ENCODE data around the gene GGT6.

Gene GGT6

DNA sequence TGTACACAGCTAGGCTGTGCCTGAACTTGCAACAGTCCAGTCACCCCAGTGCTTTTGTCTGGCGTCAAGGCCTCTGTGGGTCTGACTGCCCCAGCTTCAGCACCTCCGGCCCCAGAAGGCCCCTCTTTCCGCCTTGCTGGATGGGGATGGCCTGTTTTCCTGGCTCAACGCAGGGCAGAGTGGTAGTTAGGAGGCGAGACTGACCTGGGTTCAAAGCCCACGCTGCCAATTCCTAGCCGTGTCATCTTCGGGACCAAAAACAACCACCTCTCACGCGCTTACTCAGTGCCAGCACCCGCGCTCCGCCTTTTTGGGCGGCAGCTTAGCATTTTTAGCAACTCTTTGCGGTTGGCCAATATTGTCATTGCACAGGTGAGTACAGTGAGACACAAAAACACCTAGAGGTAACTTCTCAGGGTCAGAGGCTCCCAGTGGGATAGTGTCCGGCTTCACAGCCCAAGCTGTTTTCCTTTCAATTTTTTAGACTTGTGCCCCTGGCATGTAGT, 9.8 kb downstream of the GGT6 start:
- no peak overlapping the region for H3K4me3 ChIP-seq (ENCODE audit: low read depth, low read length)
- TF ChIP-seq, protein P1, sequence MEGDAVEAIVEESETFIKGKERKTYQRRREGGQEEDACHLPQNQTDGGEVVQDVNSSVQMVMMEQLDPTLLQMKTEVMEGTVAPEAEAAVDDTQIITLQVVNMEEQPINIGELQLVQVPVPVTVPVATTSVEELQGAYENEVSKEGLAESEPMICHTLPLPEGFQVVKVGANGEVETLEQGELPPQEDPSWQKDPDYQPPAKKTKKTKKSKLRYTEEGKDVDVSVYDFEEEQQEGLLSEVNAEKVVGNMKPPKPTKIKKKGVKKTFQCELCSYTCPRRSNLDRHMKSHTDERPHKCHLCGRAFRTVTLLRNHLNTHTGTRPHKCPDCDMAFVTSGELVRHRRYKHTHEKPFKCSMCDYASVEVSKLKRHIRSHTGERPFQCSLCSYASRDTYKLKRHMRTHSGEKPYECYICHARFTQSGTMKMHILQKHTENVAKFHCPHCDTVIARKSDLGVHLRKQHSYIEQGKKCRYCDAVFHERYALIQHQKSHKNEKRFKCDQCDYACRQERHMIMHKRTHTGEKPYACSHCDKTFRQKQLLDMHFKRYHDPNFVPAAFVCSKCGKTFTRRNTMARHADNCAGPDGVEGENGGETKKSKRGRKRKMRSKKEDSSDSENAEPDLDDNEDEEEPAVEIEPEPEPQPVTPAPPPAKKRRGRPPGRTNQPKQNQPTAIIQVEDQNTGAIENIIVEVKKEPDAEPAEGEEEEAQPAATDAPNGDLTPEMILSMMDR (IDR thresholded peaks at IDR 0.05; ENCODE audit: low read depth, low read length): no peak

DNA sequence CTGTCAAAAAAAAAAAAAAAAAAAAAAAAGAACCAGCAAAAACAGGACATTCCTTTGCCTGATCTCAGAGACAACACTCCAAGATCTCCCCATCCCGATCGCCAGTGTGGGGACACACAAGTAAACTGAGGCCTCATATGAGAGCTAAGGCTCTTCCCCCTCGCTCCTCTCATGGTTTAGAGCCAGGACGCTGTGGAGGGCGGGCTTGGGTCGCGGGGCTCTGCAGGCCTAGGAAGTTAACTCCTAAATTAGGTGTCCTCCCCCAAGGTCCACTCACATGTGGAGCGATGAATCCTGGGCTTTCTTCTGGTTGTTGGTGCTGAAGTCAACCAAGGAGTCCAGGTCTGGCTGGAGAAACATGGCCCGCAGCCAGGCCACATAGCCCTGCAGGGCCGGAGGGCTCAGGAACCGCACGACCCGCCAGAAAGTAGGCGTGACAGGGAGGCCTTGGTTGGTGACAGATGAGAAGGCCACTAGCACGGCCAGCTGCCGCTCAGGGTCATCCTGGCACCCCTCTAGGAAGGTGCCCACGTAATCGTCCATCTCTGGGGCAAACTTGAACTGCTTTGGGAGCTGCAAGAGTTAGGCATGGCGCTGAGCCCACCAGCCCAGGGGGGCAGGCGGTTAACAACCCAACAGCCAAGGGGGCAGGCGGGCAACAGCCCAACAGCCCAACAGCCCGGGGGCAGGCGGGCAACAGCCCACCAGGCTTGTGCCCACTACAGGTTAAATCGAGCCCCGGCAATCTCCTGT, 10.4 kb downstream of the GGT6 start:
- H3K4me3 ChIP-seq (ENCODE audit: low read depth, low read length): no peak overlapping the region
- TF ChIP-seq, protein P1 (IDR thresholded peaks at IDR 0.05; ENCODE audit: low read depth, low read length): no peak

DNA sequence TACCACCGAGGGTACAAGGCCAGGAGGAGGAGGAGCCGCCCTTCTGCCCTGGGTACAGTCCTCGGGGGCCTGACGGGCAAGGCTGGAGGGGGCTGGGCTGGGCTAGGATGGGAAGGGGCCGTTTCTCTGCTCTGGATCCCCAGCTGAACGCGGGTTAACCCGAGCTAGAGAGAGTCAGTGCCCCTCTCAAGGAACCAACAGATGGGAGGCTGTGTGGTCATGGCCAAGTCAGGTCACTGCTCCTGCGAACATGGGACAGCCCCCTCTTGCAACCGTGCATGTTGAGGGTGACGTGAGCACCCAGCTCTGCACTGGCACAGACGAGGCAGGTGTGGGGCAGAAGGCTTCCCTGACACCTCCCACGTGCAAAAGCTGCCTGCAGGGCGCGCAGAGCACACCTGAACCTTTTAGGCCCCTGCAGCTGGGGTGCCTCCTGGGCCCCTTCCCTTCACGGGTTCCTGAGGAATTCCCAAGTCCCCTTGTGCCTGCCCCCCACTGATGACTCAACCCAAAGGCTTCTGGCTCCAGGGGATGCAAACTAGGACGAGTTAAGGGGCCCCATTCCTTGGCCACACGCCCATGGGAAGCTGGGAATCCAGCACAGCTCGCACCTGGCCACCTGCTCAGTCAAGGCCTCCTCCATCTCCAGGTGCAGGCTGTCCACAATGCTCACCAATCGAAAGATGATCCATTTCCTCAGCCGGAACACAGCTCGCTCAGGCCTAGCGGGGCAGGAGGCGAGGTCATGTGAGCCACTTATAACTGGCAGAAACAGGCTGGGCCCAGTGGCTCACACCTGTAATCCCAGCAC, 11.5 kb downstream of the GGT6 start:
- H3K4me3 ChIP-seq (ENCODE audit: low read depth, low read length): no peak overlapping the region
- TF ChIP-seq, protein P1 (IDR thresholded peaks at IDR 0.05; ENCODE audit: low read depth, low read length): no peak

DNA sequence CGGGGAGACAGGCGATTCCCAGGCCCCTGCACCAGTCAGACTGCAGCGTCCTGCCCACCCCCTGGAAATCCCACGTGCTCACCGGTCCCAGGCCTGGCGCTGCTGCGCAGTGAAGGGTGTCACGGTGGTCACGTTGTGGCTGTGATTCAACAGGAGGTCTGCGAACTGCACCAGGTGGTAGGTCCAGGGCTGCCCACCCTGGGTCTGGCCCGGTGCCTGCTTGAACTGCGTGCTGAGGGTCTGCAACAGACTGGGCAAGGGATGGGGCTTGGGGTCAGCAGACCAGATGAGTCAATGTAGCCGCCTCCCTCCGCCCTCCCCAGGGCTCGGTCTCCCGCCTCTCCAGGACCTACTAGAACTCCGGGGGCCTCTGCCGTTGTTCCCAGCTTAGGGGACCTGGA, 12.3 kb downstream of the GGT6 start:
- TF ChIP-seq, protein P1 (IDR thresholded peaks at IDR 0.05; ENCODE audit: low read depth, low read length): no peak

DNA sequence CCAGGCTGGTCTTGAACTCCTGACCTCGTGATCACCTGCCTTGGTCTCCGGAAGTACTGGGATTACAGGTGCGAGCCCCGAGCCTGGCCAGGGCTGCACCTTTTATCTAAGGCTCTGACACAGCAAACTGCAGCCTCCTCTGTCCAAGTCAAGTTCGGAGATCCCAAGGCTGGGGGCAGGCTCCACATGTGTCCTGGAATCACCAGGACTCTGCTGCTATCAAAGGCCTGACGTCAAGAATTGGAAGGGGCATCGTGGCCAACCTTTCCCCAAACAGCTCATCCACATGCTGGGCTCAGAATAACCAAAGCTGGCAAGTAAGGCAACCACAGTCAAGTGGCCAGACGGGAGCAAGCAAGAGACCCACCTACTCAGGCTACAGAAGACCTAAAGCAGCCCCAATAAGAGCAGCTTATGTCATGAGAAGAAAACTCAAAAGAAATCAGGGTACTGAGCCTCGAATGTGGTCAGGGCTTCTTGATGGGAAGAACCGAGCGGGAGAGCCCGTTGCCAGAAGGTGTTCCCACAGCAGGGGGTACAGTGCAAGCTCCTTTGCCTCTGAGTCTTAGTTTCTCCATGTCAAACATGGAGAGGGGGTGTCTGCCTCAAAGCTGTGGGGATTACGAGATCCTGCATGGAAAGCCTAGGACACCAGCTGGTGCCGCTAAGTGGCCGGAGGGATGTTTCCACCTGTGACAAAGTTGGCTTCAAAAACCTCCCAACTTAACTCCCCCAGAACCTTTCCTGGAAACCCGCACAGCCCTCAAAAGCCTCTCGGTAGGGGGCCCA, 13.1 kb downstream of the GGT6 start:
- TF ChIP-seq, protein P1 (IDR thresholded peaks at IDR 0.05; ENCODE audit: low read depth, low read length): no peak
- no peak overlapping the region for H3K4me3 ChIP-seq (ENCODE audit: low read depth, low read length)

More for the DNA sequence above, 12.3 kb downstream of the GGT6 start:
- no peak overlapping the region for H3K4me3 ChIP-seq (ENCODE audit: low read depth, low read length)

DNA sequence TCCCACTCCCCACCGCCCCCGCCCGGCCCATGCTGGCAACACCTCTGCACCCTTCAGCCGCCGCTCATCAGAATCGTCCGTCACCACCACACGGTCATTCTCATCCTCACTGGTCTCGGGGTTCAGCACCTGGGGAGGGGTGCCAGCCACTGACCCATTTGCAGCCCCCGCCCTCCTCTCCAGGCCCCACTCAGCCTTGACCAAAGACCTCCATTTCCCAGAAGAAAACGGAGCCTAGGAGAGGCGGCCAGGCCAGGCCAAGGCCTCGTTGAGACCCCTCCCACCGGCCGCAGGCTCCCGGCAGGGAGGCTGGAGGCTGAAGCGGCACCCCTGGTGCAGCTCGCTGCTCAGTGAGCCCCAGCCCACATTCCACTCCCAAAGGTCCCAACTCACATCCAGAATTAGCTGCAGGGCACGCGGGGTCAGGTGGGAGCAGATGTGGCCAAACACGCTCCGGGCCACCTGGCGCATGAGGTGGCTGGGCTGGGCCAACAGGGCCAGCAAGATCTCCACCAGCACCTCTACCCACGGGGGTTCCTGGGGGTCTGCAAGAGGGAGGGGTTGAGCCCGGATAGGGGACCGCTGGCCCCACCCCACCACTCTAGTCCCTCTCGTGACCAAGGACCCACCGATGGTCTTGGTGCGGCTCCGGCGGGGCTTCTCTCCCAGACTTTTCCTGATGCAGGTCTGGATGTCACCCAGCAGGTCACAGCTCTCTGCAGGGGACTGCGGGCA, 15.0 kb downstream of the GGT6 start:
- TF ChIP-seq, protein P1 (IDR thresholded peaks at IDR 0.05; ENCODE audit: low read depth, low read length): no peak
- no peak overlapping the region for H3K4me3 ChIP-seq (ENCODE audit: low read depth, low read length)
